OCI-LY1 (cell line): ENCODE data around the gene CCDC92.

Source experiments
- CTCF ChIP-seq: fragments of 200-600 bp; sonication (generic), shearing (Covaris generic); IDR thresholded peaks from 2 replicates; pipeline ENCODE4 v1.5.1; 2017; ENCODE audit warnings: mild to moderate bottlenecking, antibody characterized with exemption, low read length, moderate library complexity, mixed read lengths
- EZH2 ChIP-seq: fragments of 200-600 bp; sonication (generic), shearing (Covaris generic); IDR thresholded peaks from 2 replicates; pipeline ENCODE4 v1.8.0; 2017; ENCODE audit warnings: borderline replicate concordance, mixed run types, mild to moderate bottlenecking, antibody characterized with exemption, low read length, moderate library complexity, mixed read lengths

GRCh38 chr12:123917337-123917850 lies 55.2 kb downstream of the CCDC92 start:
- TF ChIP-seq CTCF (no peak), EZH2 (no peak)
